H1 (cell line): ENCODE data around the gene CD4. TPM values are rescaled to one million over a fixed set of nuclear protein-coding genes. Genes with fewer than 3 reads are reported as not detected.

ENCODE experiments used
- CTCF ChIA-PET: fragments of 300-600 bp; sonication (Branson Sonifier 250); formaldehyde crosslinking; loops from one replicate; lab custom pipeline; 2021; ENCODE audit not compliant: partially characterized antibody; lab: Charles Lee
- POLR2A ChIA-PET: fragments of 300-600 bp; sonication (Branson Sonifier 250); formaldehyde crosslinking; loops from one replicate; lab custom pipeline; 2021; ENCODE audit warnings: inconsistent platforms; ENCODE audit not compliant: partially characterized antibody; lab: Charles Lee
- DNase-seq, 2 experiments: peaks; one replicate each; pipeline versions ENCODE4 v3.0.0 to v3.0.0-alpha.2; 2010 to 2022; ENCODE audit warnings: low spot score in 2 of 2, low read depth in 1 of 2, mixed read lengths in 1 of 2
- FAIRE-seq: peaks from 2 replicates; lab custom pipeline; 2011; peaks lifted over from hg19 to GRCh38; lab: Jason Lieb, UNC
- H2AFZ ChIP-seq: 2 replicates; pipeline ENCODE4 v1.8.1; 2012; ENCODE audit warnings: low read length, inconsistent platforms
- H2AK5ac ChIP-seq: 2 replicates; pipeline ENCODE4 v1.6.1; 2013; ENCODE audit warnings: low read depth, low read length
- H2BK120ac ChIP-seq: replicated peaks from 2 replicates; pipeline ENCODE3; 2013; ENCODE audit warnings: low read depth, low read length, inconsistent platforms
- H2BK12ac ChIP-seq: 2 replicates; pipeline ENCODE4 v1.6.1; 2013; ENCODE audit warnings: low read depth, low read length
- H2BK15ac ChIP-seq: 2 replicates; pipeline ENCODE4 v1.6.1; 2013; ENCODE audit warnings: low read length
- H2BK20ac ChIP-seq: 2 replicates; pipeline ENCODE4 v1.6.1; 2013; ENCODE audit warnings: low read length
- H2BK5ac ChIP-seq: 2 replicates; pipeline ENCODE4 v1.6.1; 2013; ENCODE audit warnings: low read depth, low read length
- H3K14ac ChIP-seq: 2 replicates; pipeline ENCODE4 v1.6.1; 2013; ENCODE audit warnings: inconsistent platforms; ENCODE audit not compliant: insufficient read length
- H3K18ac ChIP-seq: 2 replicates; pipeline ENCODE4 v1.6.1; 2013; ENCODE audit warnings: low read length; ENCODE audit errors: extremely low read depth
- H3K23ac ChIP-seq: 2 replicates; pipeline ENCODE4 v1.6.1; 2013; ENCODE audit warnings: inconsistent platforms; ENCODE audit not compliant: insufficient read length
- H3K23me2 ChIP-seq: 2 replicates; pipeline ENCODE4 v1.6.1; 2013; ENCODE audit warnings: low read depth, low read length
- H3K27ac ChIP-seq: 2 replicates; pipeline ENCODE4 v1.6.1; 2011; ENCODE audit warnings: low read depth, low read length, inconsistent platforms
- H3K27me3 ChIP-seq, 4 experiments: replicated peaks in 1 of 4; 1 replicate in 1 of 4; 2 replicates in 3 of 4; pipeline versions ENCODE4 v1.6.1 to v1.8.1; 2011 to 2013; ENCODE audit warnings: low read length in 3 of 4, mild to moderate bottlenecking in 3 of 4, inconsistent platforms in 2 of 4, mixed read lengths in 2 of 4, moderate library complexity in 1 of 4; ENCODE audit not compliant: control insufficient read depth in 3 of 4, insufficient read depth in 3 of 4; ENCODE audit errors: extremely low read depth in 1 of 4
- H3K36me3 ChIP-seq, 4 experiments: 2 replicates each; pipeline versions ENCODE4 v1.6.1 to v1.8.1; 2011 to 2013; ENCODE audit warnings: mild to moderate bottlenecking in 4 of 4, low read length in 3 of 4, moderate library complexity in 2 of 4, control low read depth in 1 of 4, inconsistent platforms in 1 of 4; ENCODE audit not compliant: insufficient read depth in 4 of 4, control insufficient read depth in 2 of 4
- H3K4ac ChIP-seq: replicated peaks from 2 replicates; pipeline ENCODE3; 2013; ENCODE audit warnings: low read length, low read depth, mixed read lengths, inconsistent platforms; ENCODE audit not compliant: insufficient read length
- H3K4me1 ChIP-seq, 4 experiments: replicated peaks in 1 of 4; 1 replicate in 1 of 4; 2 replicates in 3 of 4; pipeline versions ENCODE4 v1.6.1 to v1.8.1; 2011 to 2013; ENCODE audit warnings: low read length in 3 of 4, inconsistent platforms in 2 of 4, mixed read lengths in 1 of 4; ENCODE audit not compliant: insufficient read depth in 4 of 4, control insufficient read depth in 3 of 4
- H3K4me2 ChIP-seq, 2 experiments: 2 replicates each; pipeline versions ENCODE4 v1.6.1 to v1.8.1; 2011 to 2013; ENCODE audit warnings: low read depth in 2 of 2, low read length in 2 of 2, control low read depth in 1 of 2, inconsistent platforms in 1 of 2, mild to moderate bottlenecking in 1 of 2; ENCODE audit not compliant: insufficient read depth in 1 of 2
- H3K4me3 ChIP-seq, 4 experiments: fragments of 200-600, 300-600 bp in 1 of 4; sonication (generic), shearing (Covaris generic), sonication (Bioruptor Twin) in 1 of 4; 2 replicates each; pipeline versions ENCODE4 v1.5.1 to v1.8.1; 2011 to 2016; ENCODE audit warnings: low read length in 4 of 4, low read depth in 3 of 4, control low read depth in 2 of 4, inconsistent platforms in 2 of 4, mild to moderate bottlenecking in 2 of 4, mixed read lengths in 1 of 4, moderate library complexity in 1 of 4; ENCODE audit not compliant: insufficient read depth in 2 of 4; ENCODE audit errors: extremely low read depth in 1 of 4
- H3K56ac ChIP-seq: replicated peaks from 2 replicates; pipeline ENCODE3; 2013; ENCODE audit warnings: low read depth, mild to moderate bottlenecking, mixed read lengths, low read length, inconsistent platforms; ENCODE audit not compliant: insufficient read length
- H3K79me1 ChIP-seq: 2 replicates; pipeline ENCODE4 v1.6.1; 2013; ENCODE audit warnings: low read depth, low read length, control low read depth
- H3K79me2 ChIP-seq, 2 experiments: 2 replicates each; pipeline versions ENCODE4 v1.6.1 to v1.8.1; 2012 to 2013; ENCODE audit warnings: low read length in 2 of 2, mild to moderate bottlenecking in 2 of 2, inconsistent platforms in 1 of 2; ENCODE audit not compliant: insufficient read depth in 2 of 2, control insufficient read depth in 1 of 2
- H3K9ac ChIP-seq, 4 experiments: replicated peaks in 1 of 4; 1 replicate in 1 of 4; 2 replicates in 3 of 4; pipeline versions ENCODE4 v1.6.1 to v1.8.1; 2011 to 2013; ENCODE audit warnings: low read depth in 3 of 4, low read length in 3 of 4, control low read depth in 2 of 4, mild to moderate bottlenecking in 2 of 4, moderate library complexity in 2 of 4, inconsistent platforms in 1 of 4; ENCODE audit errors: extremely low read depth in 1 of 4
- H3K9me3 ChIP-seq, 2 experiments: 2 replicates each; pipeline versions ENCODE4 v1.6.1 to v1.8.1; 2012 to 2013; ENCODE audit warnings: mild to moderate bottlenecking in 2 of 2, moderate library complexity in 2 of 2, control low read depth in 1 of 2, inconsistent platforms in 1 of 2, low read depth in 1 of 2, low read length in 1 of 2, mixed read lengths in 1 of 2; ENCODE audit not compliant: insufficient read depth in 2 of 2
- H4K20me1 ChIP-seq, 2 experiments: replicated peaks in 1 of 2; 2 replicates each; pipeline versions ENCODE3 to v1.8.1; 2011 to 2013; ENCODE audit warnings: inconsistent platforms in 2 of 2, low read length in 2 of 2, mild to moderate bottlenecking in 1 of 2; ENCODE audit not compliant: insufficient read depth in 2 of 2, control insufficient read depth in 1 of 2
- H4K5ac ChIP-seq: 2 replicates; pipeline ENCODE4 v1.6.1; 2013; ENCODE audit warnings: low read length, low read depth, mixed read lengths, inconsistent platforms; ENCODE audit not compliant: insufficient read length
- H4K8ac ChIP-seq: 2 replicates; pipeline ENCODE4 v1.8.0; 2013; ENCODE audit warnings: mild to moderate bottlenecking, moderate library complexity, low read length, inconsistent platforms; ENCODE audit not compliant: insufficient read depth; ENCODE audit errors: extremely low read depth
- H4K91ac ChIP-seq: replicated peaks from 2 replicates; pipeline ENCODE3; 2013; ENCODE audit warnings: low read length, mixed read lengths, inconsistent platforms; ENCODE audit not compliant: insufficient read length
- FOSL1 ChIP-seq: IDR thresholded peaks from 2 replicates; pipeline ENCODE4 v1.6.1; 2011; ENCODE audit warnings: mild to moderate bottlenecking, low read depth, low read length, moderate library complexity; ENCODE audit not compliant: insufficient read depth
- GABPA ChIP-seq: IDR thresholded peaks from 2 replicates; pipeline ENCODE4 v1.6.1; 2011; ENCODE audit warnings: mild to moderate bottlenecking, low read length, moderate library complexity, borderline replicate concordance; ENCODE audit not compliant: insufficient read depth
- NRF1 ChIP-seq: IDR thresholded peaks from 2 replicates; pipeline ENCODE4 v1.6.1; 2011; ENCODE audit warnings: mild to moderate bottlenecking, low read depth, low read length, improper control_type of control experiment
- POLR2A ChIP-seq, 2 experiments: IDR thresholded peaks; 1 replicate in 1 of 2; 2 replicates in 1 of 2; pipeline ENCODE4 v1.6.1; 2011; ENCODE audit warnings: low read depth in 2 of 2, low read length in 2 of 2, mild to moderate bottlenecking in 2 of 2; ENCODE audit errors: control extremely low read depth in 1 of 2
- SIRT6 ChIP-seq: IDR thresholded peaks from one replicate; pipeline ENCODE4 v1.7.1; 2012; ENCODE audit warnings: low read length, inconsistent platforms
- SIX5 ChIP-seq: IDR thresholded peaks from 2 replicates; pipeline ENCODE4 v1.6.1; 2011; ENCODE audit warnings: mild to moderate bottlenecking, low read depth, low read length
- SUZ12 ChIP-seq: fragments of 200-600 bp; sonication (generic); IDR thresholded peaks from 2 replicates; pipeline ENCODE4 v1.6.1; 2012; ENCODE audit warnings: mild to moderate bottlenecking, inconsistent platforms, low read length, moderate library complexity, mixed read lengths
- YY1 ChIP-seq: IDR thresholded peaks from 2 replicates; pipeline ENCODE4 v1.6.1; 2011; ENCODE audit warnings: low read depth, mild to moderate bottlenecking, low read length
- ZNF274 ChIP-seq: IDR thresholded peaks from 2 replicates; pipeline ENCODE4 v1.7.0; 2012; ENCODE audit warnings: low read length, borderline replicate concordance; ENCODE audit errors: extremely low read depth
- WGBS, 2 experiments: shearing (Covaris generic) in 1 of 2; methylation state at CpG; one replicate each; pipeline versions ENCODE4 v1.1.6 to v1.1.7; 2013 to 2015; ENCODE audit warnings: low lambda C conversion rate in 2 of 2, mixed read lengths in 2 of 2, inconsistent platforms in 1 of 2, low coverage in 1 of 2, missing lambda C conversion rate in 1 of 2; ENCODE audit not compliant: insufficient replicate concordance in 2 of 2, insufficient coverage in 1 of 2, insufficient read length in 1 of 2; ENCODE audit errors: extremely low coverage in 1 of 2, missing lambda C conversion rate in 1 of 2; 5-methylcytosine and 5-hydroxymethylcytosine counted together
- polyA plus RNA-seq, 7 experiments: library from polyadenylated mRNA; depleted of rRNA in 3 of 7; stranded (reverse) in 5 of 7; unstranded in 2 of 7; fragments of >200 nt in 5 of 7; fragments of 200-250 nt in 2 of 7; gene quantifications; 1 replicate in 5 of 7; 2 replicates in 1 of 7; 4 replicates in 1 of 7; pipeline versions ENCODE4 v1.2.1 to v1.2.3, GENCODE V29; 2011 to 2013; ENCODE audit warnings: missing spikeins in 2 of 7, mixed read lengths in 2 of 7
- total RNA-seq: library from RNA; stranded (reverse); fragmentation: NEBNext Ultra II Directional; extraction: Animal tissue kit (Norgen Biotek cat#: 25700); gene quantifications from 2 replicates; pipeline ENCODE4 v1.2.1, GENCODE V29; 2021

CD4 gene
- total and polyA plus RNA-seq, 2 of the 8 experiments (the other 6 are each of a cell fraction or from before 2014, with no cell fraction given) = 3.4 to 5.1 TPM

- Histone ChIP-seq H2BK15ac (no peak overlapping the region), H2BK120ac (no peak overlapping the region), H3K56ac (no peak overlapping the region), H2BK5ac (no peak overlapping the region), H4K8ac (no peak overlapping the region), H3K23me2 (no peaks in the 10 kb centered on the region), H3K79me1 (no peaks in the 10 kb centered on the region; the same call in 1 of the 2 replicates), H3K79me2 (no peaks in the 10 kb centered on the region), H2AFZ (no peak overlapping the region), H3K14ac (no peak overlapping the region), H4K91ac (no peak overlapping the region), H3K4me1 (peaks cover 2 to 10% (median 6%) of the 10 kb centered on the region in 4 experiments; a peak in 6 of 7 replicates), H2AK5ac (no peak overlapping the region), H3K4me3 (no peak overlapping the region), H3K27ac (no peak overlapping the region), H4K5ac (no peak overlapping the region), H3K27me3 (no peaks in the 10 kb centered on the region), H3K9ac (no peak overlapping the region), H3K4me2 (no peak overlapping the region), H3K9me3 (no peaks in the 10 kb centered on the region), H3K23ac (no peak overlapping the region), H4K20me1 (peaks cover 0 to 2% of the 10 kb centered on the region in 2 experiments), H3K36me3 (peaks cover 28 to 74% (median 66%) of the 10 kb centered on the region in 4 experiments), H3K4ac (no peak overlapping the region), H2BK20ac (no peak overlapping the region), H2BK12ac (no peak overlapping the region), H3K18ac (no peak overlapping the region)
- WGBS, 2 experiments = 87% methylated on average over 9 of the region's 9 CpGs; no CpG with 5 or more reads in 1 of the 2 experiments
- FAIRE-seq (no peak), DNase-seq (no peak)
- TF ChIP-seq GABPA (no peak), FOSL1 (no peak), YY1 (no peak), ZNF274 (no peak), SUZ12 (no peak), POLR2A (IDR thresholded peaks at IDR 0.05; ENCODE audit: control extremely low read depth in 1 of 2, low read depth in 2 of 2, low read length in 2 of 2) (no peak), SIRT6 (no peak), SIX5 (no peak), NRF1 (no peak)
- ChIA-PET CTCF (interaction anchor here (0.5 to 4.5 kb wide), 8 partner anchors 10 to 108 kb away, joined by 3 to 27 read pairs (median 4); partner anchors contain the start of genes GNB3, MLF2 and SPSB2), POLR2A (interaction anchor here (0.7 to 18.9 kb wide), 4 partner anchors 7 to 82 kb away, joined by 3 to 588 read pairs (median 14); partner anchors contain the start of genes C12orf57, CDCA3, GNB3 and RNU7-1)
These were observed 72.1 kb downstream of the CD4 start for GRCh38 chr12:6861391-6861790.
